Measurements from ENCODE around the gene ELP6.

DNA sequence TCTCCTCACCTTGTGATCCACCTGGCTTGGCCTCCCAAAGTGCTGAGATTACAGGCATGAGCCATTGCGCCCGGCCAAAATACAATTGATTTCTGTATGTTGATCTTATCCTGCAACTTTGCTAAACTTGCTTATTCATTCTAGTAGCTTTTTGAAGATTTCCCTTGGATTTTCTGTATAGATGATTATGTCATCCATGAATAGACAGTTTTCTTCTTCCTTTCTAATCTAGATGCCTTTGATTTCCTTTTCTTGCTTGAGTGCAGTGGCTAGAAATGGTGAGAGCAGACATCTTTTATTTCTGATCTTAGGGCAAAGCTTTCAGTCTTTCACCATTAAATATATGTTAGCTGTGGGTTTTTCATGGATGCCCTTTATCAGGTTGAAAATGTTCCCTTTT, 4.4 kb upstream of the ELP6 start:
- TF ChIP-seq, protein P1, sequence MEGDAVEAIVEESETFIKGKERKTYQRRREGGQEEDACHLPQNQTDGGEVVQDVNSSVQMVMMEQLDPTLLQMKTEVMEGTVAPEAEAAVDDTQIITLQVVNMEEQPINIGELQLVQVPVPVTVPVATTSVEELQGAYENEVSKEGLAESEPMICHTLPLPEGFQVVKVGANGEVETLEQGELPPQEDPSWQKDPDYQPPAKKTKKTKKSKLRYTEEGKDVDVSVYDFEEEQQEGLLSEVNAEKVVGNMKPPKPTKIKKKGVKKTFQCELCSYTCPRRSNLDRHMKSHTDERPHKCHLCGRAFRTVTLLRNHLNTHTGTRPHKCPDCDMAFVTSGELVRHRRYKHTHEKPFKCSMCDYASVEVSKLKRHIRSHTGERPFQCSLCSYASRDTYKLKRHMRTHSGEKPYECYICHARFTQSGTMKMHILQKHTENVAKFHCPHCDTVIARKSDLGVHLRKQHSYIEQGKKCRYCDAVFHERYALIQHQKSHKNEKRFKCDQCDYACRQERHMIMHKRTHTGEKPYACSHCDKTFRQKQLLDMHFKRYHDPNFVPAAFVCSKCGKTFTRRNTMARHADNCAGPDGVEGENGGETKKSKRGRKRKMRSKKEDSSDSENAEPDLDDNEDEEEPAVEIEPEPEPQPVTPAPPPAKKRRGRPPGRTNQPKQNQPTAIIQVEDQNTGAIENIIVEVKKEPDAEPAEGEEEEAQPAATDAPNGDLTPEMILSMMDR (IDR thresholded peaks at IDR 0.05; ENCODE audit: insufficient read depth, low read length), result no peak
- TF ChIP-seq, protein P2, sequence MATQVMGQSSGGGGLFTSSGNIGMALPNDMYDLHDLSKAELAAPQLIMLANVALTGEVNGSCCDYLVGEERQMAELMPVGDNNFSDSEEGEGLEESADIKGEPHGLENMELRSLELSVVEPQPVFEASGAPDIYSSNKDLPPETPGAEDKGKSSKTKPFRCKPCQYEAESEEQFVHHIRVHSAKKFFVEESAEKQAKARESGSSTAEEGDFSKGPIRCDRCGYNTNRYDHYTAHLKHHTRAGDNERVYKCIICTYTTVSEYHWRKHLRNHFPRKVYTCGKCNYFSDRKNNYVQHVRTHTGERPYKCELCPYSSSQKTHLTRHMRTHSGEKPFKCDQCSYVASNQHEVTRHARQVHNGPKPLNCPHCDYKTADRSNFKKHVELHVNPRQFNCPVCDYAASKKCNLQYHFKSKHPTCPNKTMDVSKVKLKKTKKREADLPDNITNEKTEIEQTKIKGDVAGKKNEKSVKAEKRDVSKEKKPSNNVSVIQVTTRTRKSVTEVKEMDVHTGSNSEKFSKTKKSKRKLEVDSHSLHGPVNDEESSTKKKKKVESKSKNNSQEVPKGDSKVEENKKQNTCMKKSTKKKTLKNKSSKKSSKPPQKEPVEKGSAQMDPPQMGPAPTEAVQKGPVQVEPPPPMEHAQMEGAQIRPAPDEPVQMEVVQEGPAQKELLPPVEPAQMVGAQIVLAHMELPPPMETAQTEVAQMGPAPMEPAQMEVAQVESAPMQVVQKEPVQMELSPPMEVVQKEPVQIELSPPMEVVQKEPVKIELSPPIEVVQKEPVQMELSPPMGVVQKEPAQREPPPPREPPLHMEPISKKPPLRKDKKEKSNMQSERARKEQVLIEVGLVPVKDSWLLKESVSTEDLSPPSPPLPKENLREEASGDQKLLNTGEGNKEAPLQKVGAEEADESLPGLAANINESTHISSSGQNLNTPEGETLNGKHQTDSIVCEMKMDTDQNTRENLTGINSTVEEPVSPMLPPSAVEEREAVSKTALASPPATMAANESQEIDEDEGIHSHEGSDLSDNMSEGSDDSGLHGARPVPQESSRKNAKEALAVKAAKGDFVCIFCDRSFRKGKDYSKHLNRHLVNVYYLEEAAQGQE (IDR thresholded peaks at IDR 0.05; ENCODE audit: insufficient replicate concordance, low read depth), result no peak

Measured in HL-60 (cell line).